Kidney (tissue), 14 donors: ENCODE data around the gene VOPP1. TPM values are rescaled to one million over a fixed set of nuclear protein-coding genes. Genes with fewer than 3 reads are reported as not detected.
A peak's percentile ranks its signal among the peaks of the same experiment; 100 is the strongest.

Source experiments
- DNase-seq, 5 donors: peaks; one replicate each; pipeline ENCODE4 v3.0.0-alpha.2; 2013 to 2020
- FAIRE-seq: peaks from 2 replicates; lab custom pipeline; 2012; peaks lifted over from hg19 to GRCh38; lab: Jason Lieb, UNC
- H3K27ac ChIP-seq, 2 donors: one replicate each; pipeline ENCODE4 v1.7.0; 2013; ENCODE audit warnings: low read depth in 2 of 2, low read length in 2 of 2, inconsistent platforms in 1 of 2
- H3K27me3 ChIP-seq: one replicate; pipeline ENCODE4 v1.7.1; 2013; ENCODE audit warnings: low read length, inconsistent platforms; ENCODE audit not compliant: control insufficient read depth, insufficient read depth
- H3K36me3 ChIP-seq, 3 donors: one replicate each; pipeline versions ENCODE4 v1.7.0 to v1.7.1; 2013; ENCODE audit warnings: low read length in 3 of 3, control low read depth in 1 of 3, inconsistent platforms in 1 of 3; ENCODE audit not compliant: insufficient read depth in 3 of 3, control insufficient read depth in 2 of 3
- H3K4me1 ChIP-seq, 3 donors: one replicate each; pipeline versions ENCODE4 v1.7.0 to v1.7.1; 2013; ENCODE audit warnings: low read length in 3 of 3, inconsistent platforms in 1 of 3, low read depth in 1 of 3; ENCODE audit not compliant: control insufficient read depth in 2 of 3, insufficient read depth in 2 of 3
- H3K4me3 ChIP-seq, 3 donors: one replicate each; pipeline versions ENCODE4 v1.7.0 to v1.8.1; 2013; ENCODE audit warnings: low read length in 3 of 3, control low read depth in 1 of 3, inconsistent platforms in 1 of 3
- H3K9ac ChIP-seq, 3 donors: one replicate each; pipeline versions ENCODE4 v1.7.0 to v1.7.1; 2013; ENCODE audit warnings: low read length in 3 of 3, control low read depth in 1 of 3, inconsistent platforms in 1 of 3
- H3K9me3 ChIP-seq, 3 donors: one replicate each; pipeline versions ENCODE4 v1.7.0 to v1.7.1; 2013; ENCODE audit warnings: low read length in 3 of 3, control low read depth in 1 of 3, inconsistent platforms in 1 of 3; ENCODE audit not compliant: control insufficient read depth in 2 of 3, insufficient read depth in 1 of 3
- intact Hi-C: fragments of 100-400 bp; cut with DNase I; formaldehyde crosslinking; loops from one replicate; pipeline ENCODE4 v1.11.1; 2022
- polyA plus RNA-seq: library from polyadenylated mRNA; stranded (reverse); fragments of 350-450 nt; fragmentation: Illumina TruSeq; extraction: RNeasy Lipid Tissue Mini Kit (QIAGEN cat#74804); gene quantifications from one replicate; pipeline ENCODE4 v1.2.3, GENCODE V29; 2014; ENCODE audit warnings: low read depth, low replicate concordance; ENCODE audit not compliant: insufficient read depth
- total RNA-seq: library from RNA; stranded (reverse); fragmentation: NEBNext Ultra II Directional; extraction: Animal tissue kit (Norgen Biotek cat#: 25700); gene quantifications from one replicate; pipeline ENCODE4 v1.2.1, GENCODE V29; 2021
- TF ChIP-seq, protein P1 (sequence below): IDR thresholded peaks from 3 replicates; pipeline ENCODE4 v1.5.1; 2012; ENCODE audit warnings: mild to moderate bottlenecking, moderate library complexity, borderline replicate concordance; ENCODE audit not compliant: insufficient read depth; ENCODE audit errors: extremely low read depth
- donor health status: control.
- donor health status: control.
- donor health status: control.
- donor health status: control.
- donor health status: control.
- donor health status: DM: yes; HTN: yes; CAD: no.
- donor health status: Normal renal cell carcinoma (clear cell type).

VOPP1 gene
- total and polyA plus RNA-seq, 2 donors from 2014 or later: 47.3 to 98.7 TPM

DNA sequence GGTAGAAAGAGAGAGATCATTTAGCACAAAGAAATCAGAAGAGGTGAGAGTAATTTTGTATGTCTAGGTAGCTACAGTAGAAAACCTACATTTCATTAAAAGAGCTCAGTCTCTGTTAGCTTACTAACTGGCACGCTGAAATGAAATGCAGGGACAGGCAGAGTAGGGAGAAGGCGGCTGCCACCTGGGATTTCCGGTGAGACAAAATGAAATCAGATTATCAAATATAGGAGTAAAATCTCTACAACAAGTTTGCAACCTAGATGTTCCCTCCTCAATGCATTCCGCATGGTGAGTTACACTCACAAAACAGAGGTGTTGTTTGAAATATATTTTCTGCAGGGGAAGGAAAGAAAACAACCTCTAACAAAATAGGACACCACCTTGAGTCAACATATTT lies 55.9 kb downstream of the VOPP1 start:
- DNase-seq (no peak), FAIRE-seq (no peak)
- peaks cover 0 to 13% (median 10%) of the 10 kb centered on the region in 3 donors for H3K36me3 ChIP-seq
- no peak overlapping the region for H3K9ac ChIP-seq
- H3K4me1 ChIP-seq: peaks cover 0 to 4% (median 0%) of the 10 kb centered on the region in 3 donors
- no peaks in the 10 kb centered on the region for H3K9me3 ChIP-seq
- TF ChIP-seq, protein P1, sequence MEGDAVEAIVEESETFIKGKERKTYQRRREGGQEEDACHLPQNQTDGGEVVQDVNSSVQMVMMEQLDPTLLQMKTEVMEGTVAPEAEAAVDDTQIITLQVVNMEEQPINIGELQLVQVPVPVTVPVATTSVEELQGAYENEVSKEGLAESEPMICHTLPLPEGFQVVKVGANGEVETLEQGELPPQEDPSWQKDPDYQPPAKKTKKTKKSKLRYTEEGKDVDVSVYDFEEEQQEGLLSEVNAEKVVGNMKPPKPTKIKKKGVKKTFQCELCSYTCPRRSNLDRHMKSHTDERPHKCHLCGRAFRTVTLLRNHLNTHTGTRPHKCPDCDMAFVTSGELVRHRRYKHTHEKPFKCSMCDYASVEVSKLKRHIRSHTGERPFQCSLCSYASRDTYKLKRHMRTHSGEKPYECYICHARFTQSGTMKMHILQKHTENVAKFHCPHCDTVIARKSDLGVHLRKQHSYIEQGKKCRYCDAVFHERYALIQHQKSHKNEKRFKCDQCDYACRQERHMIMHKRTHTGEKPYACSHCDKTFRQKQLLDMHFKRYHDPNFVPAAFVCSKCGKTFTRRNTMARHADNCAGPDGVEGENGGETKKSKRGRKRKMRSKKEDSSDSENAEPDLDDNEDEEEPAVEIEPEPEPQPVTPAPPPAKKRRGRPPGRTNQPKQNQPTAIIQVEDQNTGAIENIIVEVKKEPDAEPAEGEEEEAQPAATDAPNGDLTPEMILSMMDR: no peak
- no peak overlapping the region for H3K4me3 ChIP-seq
- intact Hi-C loops: no loop called here
- no peak overlapping the region for H3K27ac ChIP-seq
- no peaks in the 10 kb centered on the region for H3K27me3 ChIP-seq

DNA sequence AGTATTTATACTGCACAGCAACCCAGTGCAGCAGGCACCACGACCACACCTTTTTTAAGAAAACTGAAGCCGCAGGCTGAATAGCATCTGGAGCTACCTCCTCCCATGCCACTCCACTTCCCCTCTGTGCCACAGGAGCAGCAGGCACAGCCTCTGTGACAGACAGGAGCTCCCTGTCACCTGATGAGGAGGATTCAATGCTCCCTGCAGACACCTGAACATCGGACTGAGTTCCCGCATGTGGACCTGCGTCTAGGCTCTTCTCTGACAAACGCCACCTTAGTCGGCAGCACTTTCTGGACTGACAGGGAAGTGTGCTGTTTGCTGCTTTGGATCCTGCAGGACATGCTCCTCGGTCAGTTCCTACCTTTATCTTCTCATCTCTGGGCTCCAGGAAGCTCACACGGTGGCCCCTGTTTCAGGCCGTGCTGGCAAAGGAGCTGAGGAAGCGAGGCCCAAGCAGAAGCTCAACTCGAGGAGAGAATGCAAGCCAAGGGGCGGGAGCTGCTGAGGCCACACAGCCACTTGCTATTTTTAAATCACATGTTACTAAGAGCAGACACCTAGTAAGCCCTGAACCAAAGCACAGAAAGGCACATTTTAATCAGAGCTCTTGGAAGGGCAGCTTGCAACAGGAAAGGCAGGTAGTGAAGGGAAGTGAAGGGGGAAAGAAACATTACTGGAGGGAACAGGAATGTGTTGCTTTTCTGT lies 56.6 kb downstream of the VOPP1 start:
- peaks cover 0 to 4% (median 0%) of the 10 kb centered on the region in 3 donors for H3K4me1 ChIP-seq
- TF ChIP-seq, protein P1: no peak
- H3K9ac ChIP-seq: no peak overlapping the region
- H3K27me3 ChIP-seq: no peaks in the 10 kb centered on the region
- no peak overlapping the region for H3K4me3 ChIP-seq
- intact Hi-C loops: no loop called here
- DNase-seq: peak in 1 of 5 donors; percentile 56
- no peaks in the 10 kb centered on the region for H3K9me3 ChIP-seq
- no peak overlapping the region for H3K27ac ChIP-seq
- H3K36me3 ChIP-seq: peaks cover 0 to 13% (median 10%) of the 10 kb centered on the region in 3 donors
- FAIRE-seq: no peak

DNA sequence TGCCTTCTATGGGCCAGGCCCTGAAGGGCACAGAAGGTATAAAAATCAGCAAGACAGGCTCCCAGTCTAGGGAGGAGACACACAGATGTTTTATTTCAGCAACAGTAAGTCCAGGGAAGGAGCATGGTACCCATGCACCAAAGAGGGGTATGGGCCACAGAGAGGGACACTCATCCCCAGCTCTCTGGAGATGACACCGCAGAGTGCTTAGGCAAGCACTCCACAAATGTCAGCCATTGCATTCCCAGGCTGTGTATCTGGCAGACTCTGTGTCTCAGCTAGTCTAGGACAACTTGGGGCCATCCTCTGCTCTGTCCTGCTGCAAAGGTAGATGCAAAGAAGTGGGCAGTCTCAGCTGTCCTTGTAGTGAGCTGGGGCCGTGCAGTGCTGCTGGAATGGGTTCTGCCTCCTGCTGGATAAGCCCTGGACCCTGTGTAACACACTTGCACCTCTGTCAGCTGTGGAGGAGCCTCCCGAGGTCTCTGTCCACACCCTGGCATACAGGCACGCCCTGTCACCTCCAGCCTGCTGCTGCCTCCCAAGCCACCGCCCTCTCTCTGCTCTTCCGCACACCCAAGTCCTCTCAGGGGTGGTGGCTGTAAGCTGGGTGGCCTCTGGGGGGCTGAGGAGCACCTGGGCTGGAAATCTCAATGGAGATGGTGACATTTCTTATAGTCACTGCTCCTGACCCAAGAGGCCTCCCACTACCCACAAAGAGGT lies 57.6 kb downstream of the VOPP1 start:
- Histone ChIP-seq H3K36me3 (peaks cover 0 to 13% (median 10%) of the 10 kb centered on the region in 3 donors), H3K4me3 (no peak overlapping the region), H3K27ac (no peak overlapping the region), H3K9me3 (no peaks in the 10 kb centered on the region), H3K9ac (no peak overlapping the region), H3K4me1 (peaks cover 0 to 4% (median 0%) of the 10 kb centered on the region in 3 donors), H3K27me3 (no peaks in the 10 kb centered on the region)
- FAIRE-seq (no peak), DNase-seq (peak in 1 of 5 donors; percentile 51)
- intact Hi-C loops: no loop called here
- TF ChIP-seq, protein P1: no peak
